ENCODE results near the gene RARRES2. TPM values are rescaled to one million over a fixed set of nuclear protein-coding genes. Genes with fewer than 3 reads are reported as not detected.

RARRES2 gene
- 100 to 1,000 TPM; 245 to 400 TPM for total RNA-seq

DNA sequence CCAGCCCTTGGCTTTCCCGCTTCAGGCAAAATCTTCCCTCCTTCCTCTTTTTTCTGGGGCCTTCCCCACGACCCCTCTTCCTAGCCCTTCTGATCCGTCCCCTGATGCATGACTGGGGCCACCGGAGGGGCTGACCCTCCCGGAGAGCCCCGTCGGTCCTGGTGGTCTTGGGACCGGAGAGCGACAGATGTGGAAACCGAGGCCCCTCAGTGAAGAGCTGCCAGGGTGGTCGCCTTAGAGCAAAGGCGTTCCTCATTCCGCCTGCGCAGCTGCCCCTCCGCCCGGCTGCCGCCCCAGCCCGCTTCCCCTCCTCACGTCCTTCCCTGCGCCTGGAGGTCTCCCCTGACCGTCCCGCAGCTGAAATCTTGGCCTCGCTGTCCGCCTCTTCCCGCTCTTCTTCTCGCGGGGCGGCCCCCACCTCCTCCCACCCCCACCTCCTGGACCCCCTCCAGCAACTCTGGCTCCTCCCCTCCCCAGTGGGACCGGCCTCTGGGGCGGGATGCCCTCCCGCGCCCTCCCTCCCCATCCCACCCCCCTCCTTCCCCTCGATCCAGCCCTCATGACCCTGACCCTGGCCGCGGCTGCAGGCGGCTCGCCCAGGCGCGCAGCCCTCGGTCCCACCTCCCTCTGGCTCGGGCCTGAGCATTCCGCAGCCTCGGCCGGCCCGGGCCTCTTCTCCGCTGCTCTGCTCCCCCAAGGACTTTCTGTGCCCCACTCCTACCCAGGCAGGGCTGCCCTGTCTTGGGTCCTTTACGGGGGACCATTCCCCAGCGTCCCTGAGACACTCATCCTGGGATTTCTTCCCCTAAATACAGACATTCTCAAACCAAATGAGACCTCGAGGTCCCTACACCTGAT is at the start of gene RARRES2:
TSS of gene RARRES2 (minus strand) at position 367 of the 858 bp plus-strand sequence. CDS start 1,020 bp downstream, outside the sequence.
- H3K27me3 ChIP-seq = no peaks in the 10 kb centered on the region
- no peak for TF ChIP-seq POLR2A (IDR thresholded peaks at IDR 0.05)
- TF ChIP-seq, protein P1, sequence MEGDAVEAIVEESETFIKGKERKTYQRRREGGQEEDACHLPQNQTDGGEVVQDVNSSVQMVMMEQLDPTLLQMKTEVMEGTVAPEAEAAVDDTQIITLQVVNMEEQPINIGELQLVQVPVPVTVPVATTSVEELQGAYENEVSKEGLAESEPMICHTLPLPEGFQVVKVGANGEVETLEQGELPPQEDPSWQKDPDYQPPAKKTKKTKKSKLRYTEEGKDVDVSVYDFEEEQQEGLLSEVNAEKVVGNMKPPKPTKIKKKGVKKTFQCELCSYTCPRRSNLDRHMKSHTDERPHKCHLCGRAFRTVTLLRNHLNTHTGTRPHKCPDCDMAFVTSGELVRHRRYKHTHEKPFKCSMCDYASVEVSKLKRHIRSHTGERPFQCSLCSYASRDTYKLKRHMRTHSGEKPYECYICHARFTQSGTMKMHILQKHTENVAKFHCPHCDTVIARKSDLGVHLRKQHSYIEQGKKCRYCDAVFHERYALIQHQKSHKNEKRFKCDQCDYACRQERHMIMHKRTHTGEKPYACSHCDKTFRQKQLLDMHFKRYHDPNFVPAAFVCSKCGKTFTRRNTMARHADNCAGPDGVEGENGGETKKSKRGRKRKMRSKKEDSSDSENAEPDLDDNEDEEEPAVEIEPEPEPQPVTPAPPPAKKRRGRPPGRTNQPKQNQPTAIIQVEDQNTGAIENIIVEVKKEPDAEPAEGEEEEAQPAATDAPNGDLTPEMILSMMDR (IDR thresholded peaks at IDR 0.05) = no peak
- ATAC-seq (peak; percentile 51), DNase-seq (peak; percentile 57 to 77 (median 66))
- no peaks in the 10 kb centered on the region for H3K36me3 ChIP-seq (replicated peaks in 1 of 2; ENCODE audit: insufficient read depth in 1 of 2, low read depth in 2 of 2)
- H3K9me3 ChIP-seq = no peaks in the 10 kb centered on the region
- peak within 1 kb of the TSS; percentile 19 to 34 for H3K4me3 ChIP-seq
- intact Hi-C loops (cut with DNase I) = no loop called here
- H3K4me1 ChIP-seq = peaks cover 49% of the 10 kb centered on the region
- WGBS, 2 donors = 18 to 29% methylated on average over 31 to 47 of the region's 49 CpGs
- H3K27ac ChIP-seq = peak within 1 kb of the TSS; percentile 78 to 85 (median 82)

DNA sequence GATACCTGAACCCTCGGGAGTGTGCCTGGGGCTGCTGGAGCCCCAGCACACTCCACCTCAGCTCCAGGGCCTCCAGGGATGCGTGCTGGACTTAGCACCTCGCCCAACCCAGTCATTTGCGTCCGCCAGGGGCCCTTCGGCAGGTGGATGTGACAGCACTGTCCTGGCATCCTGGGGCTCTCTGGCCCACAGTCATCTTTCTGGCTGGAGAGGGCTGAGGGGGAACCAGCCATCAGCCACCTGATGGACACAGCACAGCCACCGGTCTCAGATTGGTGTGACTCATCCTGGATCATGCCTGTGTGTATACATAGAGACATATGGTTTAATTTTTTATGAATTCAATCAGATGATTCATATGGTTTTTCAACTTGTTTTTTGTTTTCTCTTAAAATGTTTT is 48.8 kb upstream of the RARRES2 start:
- Histone ChIP-seq H3K4me1 (peaks cover 18% of the 10 kb centered on the region), H3K36me3 (replicated peaks in 1 of 2; ENCODE audit: insufficient read depth in 1 of 2, low read depth in 2 of 2) (no peaks in the 10 kb centered on the region), H3K27me3 (no peaks in the 10 kb centered on the region), H3K9me3 (no peaks in the 10 kb centered on the region), H3K4me3 (no peak overlapping the region), H3K27ac (peak overlapping the region in 1 of 4 donors; percentile 1)
- intact Hi-C loops (cut with DNase I) = no loop called here
- ATAC-seq (no peak), DNase-seq (no peak)
- TF ChIP-seq, protein P1 (IDR thresholded peaks at IDR 0.05) = no peak
- no peak for TF ChIP-seq POLR2A (IDR thresholded peaks at IDR 0.05)
- 88 to 93% methylated on average over 6 to 7 of the region's 7 CpGs for WGBS, 2 donors

DNA sequence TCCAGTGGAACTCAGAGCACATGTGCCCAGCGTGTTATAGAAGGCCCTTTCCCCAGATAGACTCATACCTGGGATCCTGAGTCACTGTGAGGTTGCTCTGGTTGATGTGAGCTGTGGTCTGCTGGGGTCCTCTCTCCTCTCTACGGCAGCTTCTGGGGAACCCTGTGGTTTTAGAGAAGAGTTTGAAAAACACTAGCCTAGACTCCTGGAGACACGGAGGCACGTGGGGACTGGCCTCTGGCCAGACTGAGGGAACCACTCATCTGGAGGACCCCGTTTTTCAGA is 48.0 kb upstream of the RARRES2 start:
- DNase-seq (no peak), ATAC-seq (peak; percentile 1)
- H3K36me3 ChIP-seq (replicated peaks in 1 of 2; ENCODE audit: insufficient read depth in 1 of 2, low read depth in 2 of 2) = no peaks in the 10 kb centered on the region
- 61 to 68% methylated on average over 4 to 5 of the region's 5 CpGs for WGBS, 2 donors
- peaks cover 18% of the 10 kb centered on the region for H3K4me1 ChIP-seq
- no peak for TF ChIP-seq POLR2A (IDR thresholded peaks at IDR 0.05)
- TF ChIP-seq, protein P1 (IDR thresholded peaks at IDR 0.05) = no peak
- no peaks in the 10 kb centered on the region for H3K9me3 ChIP-seq
- no peak overlapping the region for H3K4me3 ChIP-seq
- H3K27ac ChIP-seq = peak overlapping the region; percentile 58 to 74 (median 70)
- intact Hi-C loops (cut with DNase I) = no loop called here
- no peaks in the 10 kb centered on the region for H3K27me3 ChIP-seq

GRCh38 chr7:150388709-150389531 is 47.5 kb upstream of the RARRES2 start:
- no peak for TF ChIP-seq POLR2A (IDR thresholded peaks at IDR 0.05)
- TF ChIP-seq, protein P1 (IDR thresholded peaks at IDR 0.05) = peak; percentile 78 to 99 (median 99)
- Histone ChIP-seq H3K9me3 (no peaks in the 10 kb centered on the region), H3K36me3 (replicated peaks in 1 of 2; ENCODE audit: insufficient read depth in 1 of 2, low read depth in 2 of 2) (no peaks in the 10 kb centered on the region), H3K27ac (peak overlapping the region; percentile 58 to 74 (median 70)), H3K4me3 (no peak overlapping the region), H3K27me3 (no peaks in the 10 kb centered on the region), H3K4me1 (peaks cover 22% of the 10 kb centered on the region)
- DNase-seq (peak; percentile 90 to 96 (median 96)), ATAC-seq (peak; percentile 99)
- 13 to 31% methylated on average over 5 to 20 of the region's 20 CpGs for WGBS, 2 donors
- intact Hi-C loops (cut with DNase I) = no loop called here
